Lung (tissue), 12 donors: Measurements from ENCODE around the gene ZNF641. TPM values are rescaled to one million over a fixed set of nuclear protein-coding genes. Genes with fewer than 3 reads are reported as not detected.
A peak's percentile ranks its signal among the peaks of the same experiment; 100 is the strongest.

Source experiments
- ATAC-seq: fragments of 200-7000 bp; cut with Tn5 transposase; one replicate; pipeline ENCODE4 v1.9.1; 2020; ENCODE audit warnings: moderate number of reproducible peaks; ENCODE audit not compliant: insufficient read depth, low FRiP score
- DNase-seq, 3 donors: peaks; one replicate each; pipeline ENCODE4 v3.0.0-alpha.2; 2013 to 2017
- H3K27ac ChIP-seq, 2 donors: one replicate each; pipeline ENCODE4 v1.5.1; 2013; ENCODE audit warnings: mild to moderate bottlenecking in 2 of 2, moderate library complexity in 2 of 2, control low read depth in 1 of 2, inconsistent platforms in 1 of 2, low read depth in 1 of 2, low read length in 1 of 2
- H3K27me3 ChIP-seq, 3 donors: one replicate each; pipeline ENCODE4 v1.5.1; 2013; ENCODE audit warnings: low read length in 2 of 3; ENCODE audit not compliant: control insufficient read depth in 3 of 3, insufficient read depth in 3 of 3
- H3K36me3 ChIP-seq, 4 donors: one replicate each; pipeline ENCODE4 v1.5.1; 2013; ENCODE audit warnings: low read length in 4 of 4, mild to moderate bottlenecking in 1 of 4, moderate library complexity in 1 of 4; ENCODE audit not compliant: control insufficient read depth in 4 of 4, insufficient read depth in 4 of 4
- H3K4me1 ChIP-seq, 5 donors: one replicate each; pipeline ENCODE4 v1.5.1; 2013; ENCODE audit warnings: low read length in 5 of 5, mild to moderate bottlenecking in 2 of 5, moderate library complexity in 1 of 5; ENCODE audit not compliant: control insufficient read depth in 5 of 5, insufficient read depth in 5 of 5
- H3K4me3 ChIP-seq: one replicate; pipeline ENCODE4 v1.5.1; 2013; ENCODE audit warnings: mild to moderate bottlenecking, control low read depth, moderate library complexity
- H3K9ac ChIP-seq, 2 donors: one replicate each; pipeline ENCODE4 v1.5.1; 2013; ENCODE audit warnings: low read length in 2 of 2, control low read depth in 1 of 2; ENCODE audit not compliant: insufficient read depth in 1 of 2
- H3K9me3 ChIP-seq, 4 donors: one replicate each; pipeline ENCODE4 v1.5.1; 2013; ENCODE audit warnings: low read length in 3 of 4, mild to moderate bottlenecking in 1 of 4, moderate library complexity in 1 of 4; ENCODE audit not compliant: control insufficient read depth in 4 of 4, insufficient read depth in 3 of 4
- WGBS, 2 donors: extraction: QIAGEN DNeasy Blood & Tissue Kit; methylation state at CpG; one replicate each; pipeline ENCODE4 v1.1.7; 2013; 5-methylcytosine and 5-hydroxymethylcytosine counted together
- polyA plus RNA-seq, 2 donors: library from polyadenylated mRNA; stranded (reverse); fragments of 200-250 nt; gene quantifications; one replicate each; pipeline ENCODE4 v1.2.1, GENCODE V29; 2013
- total RNA-seq, 2 donors: library from RNA; depleted of rRNA in 1 of 2; stranded (reverse); fragments of >200 nt in 1 of 2; gene quantifications; one replicate each; pipeline ENCODE4 v1.2.1, GENCODE V29; 2014 to 2021
- TF ChIP-seq, protein P1 (sequence below): IDR thresholded peaks from 2 replicates; pipeline ENCODE4 v1.5.1; 2012; ENCODE audit warnings: mild to moderate bottlenecking; ENCODE audit errors: control extremely low read depth, extremely low read depth
- donor health status: control.
- donor health status: control.
- donor health status: Bipolar disorder and iron deficiency.
- donor health status: healthy.
- donor health status: DM: yes; HTN: yes; CAD: no.

Gene ZNF641
- total and polyA plus RNA-seq, 4 donors: 6.9 to 26.8 (median 17.3) TPM

DNA sequence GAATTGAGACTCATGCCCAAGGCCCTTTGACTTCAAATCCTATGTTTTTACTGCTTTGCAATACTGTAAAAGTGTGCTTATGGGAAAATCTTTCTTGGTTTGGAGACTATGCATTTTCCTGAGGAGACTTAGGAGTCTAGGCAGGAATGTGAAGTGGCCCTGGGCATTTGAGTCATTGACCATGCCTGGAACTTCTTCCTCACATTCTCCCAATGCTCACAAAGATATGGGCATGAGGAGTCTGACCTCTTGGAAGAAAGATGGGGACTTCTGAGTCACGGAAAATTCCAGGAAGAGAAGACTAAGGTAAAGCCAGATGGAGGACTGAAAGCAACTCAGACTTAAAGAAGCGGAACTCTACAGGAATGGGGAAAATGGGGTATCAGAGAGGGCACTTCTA lies 38.2 kb upstream of the ZNF641 start:
- TF ChIP-seq, protein P1, sequence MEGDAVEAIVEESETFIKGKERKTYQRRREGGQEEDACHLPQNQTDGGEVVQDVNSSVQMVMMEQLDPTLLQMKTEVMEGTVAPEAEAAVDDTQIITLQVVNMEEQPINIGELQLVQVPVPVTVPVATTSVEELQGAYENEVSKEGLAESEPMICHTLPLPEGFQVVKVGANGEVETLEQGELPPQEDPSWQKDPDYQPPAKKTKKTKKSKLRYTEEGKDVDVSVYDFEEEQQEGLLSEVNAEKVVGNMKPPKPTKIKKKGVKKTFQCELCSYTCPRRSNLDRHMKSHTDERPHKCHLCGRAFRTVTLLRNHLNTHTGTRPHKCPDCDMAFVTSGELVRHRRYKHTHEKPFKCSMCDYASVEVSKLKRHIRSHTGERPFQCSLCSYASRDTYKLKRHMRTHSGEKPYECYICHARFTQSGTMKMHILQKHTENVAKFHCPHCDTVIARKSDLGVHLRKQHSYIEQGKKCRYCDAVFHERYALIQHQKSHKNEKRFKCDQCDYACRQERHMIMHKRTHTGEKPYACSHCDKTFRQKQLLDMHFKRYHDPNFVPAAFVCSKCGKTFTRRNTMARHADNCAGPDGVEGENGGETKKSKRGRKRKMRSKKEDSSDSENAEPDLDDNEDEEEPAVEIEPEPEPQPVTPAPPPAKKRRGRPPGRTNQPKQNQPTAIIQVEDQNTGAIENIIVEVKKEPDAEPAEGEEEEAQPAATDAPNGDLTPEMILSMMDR: no peak
- H3K4me1 ChIP-seq: peaks cover 0 to 11% (median 0%) of the 10 kb centered on the region in 5 donors
- peaks cover 0 to 2% (median 0%) of the 10 kb centered on the region in 4 donors for H3K9me3 ChIP-seq
- no peaks in the 10 kb centered on the region for H3K36me3 ChIP-seq
- H3K27me3 ChIP-seq: no peaks in the 10 kb centered on the region
- DNase-seq (no peak), ATAC-seq (no peak)
- WGBS, 2 donors: 87 to 94% methylated on average over 2 of the region's 2 CpGs
- H3K9ac ChIP-seq: no peak overlapping the region
- H3K4me3 ChIP-seq: no peak overlapping the region
- no peak overlapping the region for H3K27ac ChIP-seq

DNA sequence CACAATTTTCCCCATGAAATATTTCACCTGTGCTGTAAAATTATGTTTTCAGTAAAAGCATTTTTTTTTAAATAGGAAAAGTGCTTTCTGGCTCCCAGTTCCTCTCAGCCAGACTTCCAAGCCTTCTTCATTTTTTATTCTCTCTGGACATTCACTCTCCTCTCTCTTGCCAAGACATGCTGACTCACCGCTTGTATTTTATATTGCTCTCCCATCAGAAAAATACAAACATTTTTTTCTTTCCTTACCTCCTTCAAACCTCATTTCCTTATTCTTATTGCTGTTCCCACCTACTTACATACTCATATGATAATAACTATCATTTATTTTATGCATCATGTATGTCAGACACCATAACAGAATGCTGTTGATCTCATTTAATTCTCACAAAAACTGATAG lies 37.7 kb upstream of the ZNF641 start:
- TF ChIP-seq, protein P1: no peak
- Histone ChIP-seq H3K9ac (no peak overlapping the region), H3K27ac (no peak overlapping the region), H3K36me3 (no peaks in the 10 kb centered on the region), H3K4me3 (no peak overlapping the region), H3K9me3 (peaks cover 0 to 2% (median 0%) of the 10 kb centered on the region in 4 donors), H3K4me1 (peaks cover 0 to 11% (median 0%) of the 10 kb centered on the region in 5 donors), H3K27me3 (no peaks in the 10 kb centered on the region)
- ATAC-seq (peak; percentile 47), DNase-seq (no peak)
- WGBS, 2 donors: 75 to 92% methylated on average over 1 of the region's 1 CpG

DNA sequence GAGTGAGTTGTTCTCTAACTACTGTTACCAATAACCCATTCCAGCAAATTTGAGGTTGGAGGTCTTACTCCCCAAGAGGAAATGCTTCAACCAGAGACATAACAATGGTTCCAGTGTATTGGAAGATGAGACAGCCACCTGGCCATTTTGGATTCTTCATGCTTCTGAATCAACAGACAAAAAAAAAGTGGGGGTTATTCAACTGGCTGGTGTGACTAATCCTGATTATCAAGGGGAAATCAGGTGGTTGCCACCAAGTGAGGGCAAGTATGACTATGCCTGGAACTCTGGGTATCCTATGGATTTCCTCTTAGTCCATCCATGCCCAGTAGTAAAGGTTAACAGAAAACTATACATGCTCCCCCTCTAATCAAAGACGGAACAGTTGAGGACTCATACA lies 29.9 kb upstream of the ZNF641 start:
- TF ChIP-seq, protein P1: no peak
- Histone ChIP-seq H3K4me3 (no peak overlapping the region), H3K27me3 (no peaks in the 10 kb centered on the region), H3K4me1 (no peaks in the 10 kb centered on the region), H3K9me3 (no peaks in the 10 kb centered on the region), H3K27ac (no peak overlapping the region), H3K9ac (no peak overlapping the region), H3K36me3 (no peaks in the 10 kb centered on the region)
- DNase-seq (no peak), ATAC-seq (no peak)
- 92 to 94% methylated on average over 1 of the region's 1 CpG for WGBS, 2 donors

DNA sequence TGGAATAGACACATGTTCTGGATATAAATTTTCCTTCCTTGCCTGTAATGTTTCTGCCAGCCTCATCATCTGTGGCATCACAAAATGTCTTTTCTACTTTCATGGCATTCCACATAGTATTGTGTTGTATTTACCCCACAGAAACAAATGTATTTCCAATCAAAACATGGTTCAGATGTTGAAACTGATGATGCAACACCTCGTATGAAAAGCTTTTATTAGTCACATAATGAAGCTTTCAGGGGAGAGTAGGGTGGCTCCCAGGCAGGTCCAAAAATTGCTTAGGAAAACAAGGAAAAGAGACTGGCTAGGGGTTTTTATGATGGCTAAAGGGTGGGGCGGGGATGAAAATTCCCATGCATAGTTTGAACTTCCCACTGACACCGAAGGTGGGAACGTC lies 29.1 kb upstream of the ZNF641 start:
- Histone ChIP-seq H3K36me3 (no peaks in the 10 kb centered on the region), H3K4me3 (no peak overlapping the region), H3K4me1 (no peaks in the 10 kb centered on the region), H3K9ac (no peak overlapping the region), H3K9me3 (no peaks in the 10 kb centered on the region), H3K27ac (no peak overlapping the region), H3K27me3 (no peaks in the 10 kb centered on the region)
- TF ChIP-seq, protein P1: no peak
- no peak for ATAC-seq
- WGBS, 2 donors: 62 to 67% methylated on average over 4 of the region's 4 CpGs
- DNase-seq: no peak
